Common myeloid progenitor, CD34-positive (primary cell): ENCODE data around the gene FRS3.

Source experiments
- CTCF ChIA-PET: fragments of 350-600 bp; sonication (Branson Sonifier 250); formaldehyde crosslinking; loops from one replicate; lab custom pipeline; 2021; ENCODE audit warnings: antibody characterized with exemption; lab: Charles Lee
- POLR2A ChIA-PET: fragments of 350-600 bp; sonication (Branson Sonifier 250); formaldehyde crosslinking; loops from one replicate; lab custom pipeline; 2021; ENCODE audit warnings: antibody characterized with exemption; lab: Charles Lee
- DNase-seq, 3 donors: peaks; one replicate each; pipeline versions ENCODE4 v3.0.0 to v3.0.0-alpha.2; 2013
- H3K27ac ChIP-seq, 2 experiments: 1 replicate in 1 of 2; 2 replicates in 1 of 2; pipeline ENCODE4 v1.7.0; 2013; ENCODE audit warnings: inconsistent platforms in 2 of 2, low read length in 2 of 2, mild to moderate bottlenecking in 2 of 2, low read depth in 1 of 2, moderate library complexity in 1 of 2; ENCODE audit not compliant: severe bottlenecking in 2 of 2, insufficient read depth in 1 of 2, poor library complexity in 1 of 2
- H3K27me3 ChIP-seq, 5 experiments: replicated peaks in 2 of 5; 1 replicate in 3 of 5; 2 replicates in 2 of 5; pipeline versions ENCODE4 v1.6.1 to v1.7.0; 2013; ENCODE audit warnings: low read length in 4 of 5, mild to moderate bottlenecking in 2 of 5, moderate library complexity in 2 of 5, inconsistent platforms in 1 of 5; ENCODE audit not compliant: insufficient read depth in 5 of 5, control insufficient read depth in 4 of 5
- H3K36me3 ChIP-seq, 4 experiments: 1 replicate in 2 of 4; 2 replicates in 2 of 4; pipeline versions ENCODE4 v1.6.1 to v1.7.0; 2013; ENCODE audit warnings: low read length in 3 of 4, control low read depth in 1 of 4, mild to moderate bottlenecking in 1 of 4; ENCODE audit not compliant: control insufficient read depth in 4 of 4, insufficient read depth in 4 of 4
- H3K4me1 ChIP-seq, 4 experiments: 1 replicate in 3 of 4; 2 replicates in 1 of 4; pipeline versions ENCODE4 v1.6.1 to v1.7.1; 2013; ENCODE audit warnings: low read length in 3 of 4, mild to moderate bottlenecking in 3 of 4, control low read depth in 1 of 4, inconsistent platforms in 1 of 4, moderate library complexity in 1 of 4; ENCODE audit not compliant: control insufficient read depth in 4 of 4, insufficient read depth in 4 of 4; ENCODE audit errors: control extremely low read depth in 1 of 4
- H3K4me3 ChIP-seq, 7 experiments: 1 replicate in 4 of 7; 2 replicates in 3 of 7; pipeline versions ENCODE4 v1.5.1 to v1.7.0; 2013; ENCODE audit warnings: mild to moderate bottlenecking in 7 of 7, low read length in 6 of 7, moderate library complexity in 6 of 7, inconsistent platforms in 2 of 7, low read depth in 2 of 7, control low read depth in 1 of 7; ENCODE audit not compliant: insufficient read depth in 4 of 7, control insufficient read depth in 1 of 7; ENCODE audit errors: extremely low read depth in 1 of 7
- H3K9me3 ChIP-seq, 5 experiments: 1 replicate in 4 of 5; 2 replicates in 1 of 5; pipeline versions ENCODE4 v1.6.1 to v1.7.1; 2013; ENCODE audit warnings: low read length in 4 of 5, mild to moderate bottlenecking in 2 of 5, inconsistent platforms in 1 of 5, low read depth in 1 of 5, moderate library complexity in 1 of 5; ENCODE audit not compliant: control insufficient read depth in 4 of 5, insufficient read depth in 2 of 5; ENCODE audit errors: control extremely low read depth in 1 of 5
- WGBS: methylation state at CpG from one replicate; pipeline ENCODE4 v1.1.5; 2013; ENCODE audit not compliant: insufficient coverage; 5-methylcytosine and 5-hydroxymethylcytosine counted together

Gene FRS3

DNA sequence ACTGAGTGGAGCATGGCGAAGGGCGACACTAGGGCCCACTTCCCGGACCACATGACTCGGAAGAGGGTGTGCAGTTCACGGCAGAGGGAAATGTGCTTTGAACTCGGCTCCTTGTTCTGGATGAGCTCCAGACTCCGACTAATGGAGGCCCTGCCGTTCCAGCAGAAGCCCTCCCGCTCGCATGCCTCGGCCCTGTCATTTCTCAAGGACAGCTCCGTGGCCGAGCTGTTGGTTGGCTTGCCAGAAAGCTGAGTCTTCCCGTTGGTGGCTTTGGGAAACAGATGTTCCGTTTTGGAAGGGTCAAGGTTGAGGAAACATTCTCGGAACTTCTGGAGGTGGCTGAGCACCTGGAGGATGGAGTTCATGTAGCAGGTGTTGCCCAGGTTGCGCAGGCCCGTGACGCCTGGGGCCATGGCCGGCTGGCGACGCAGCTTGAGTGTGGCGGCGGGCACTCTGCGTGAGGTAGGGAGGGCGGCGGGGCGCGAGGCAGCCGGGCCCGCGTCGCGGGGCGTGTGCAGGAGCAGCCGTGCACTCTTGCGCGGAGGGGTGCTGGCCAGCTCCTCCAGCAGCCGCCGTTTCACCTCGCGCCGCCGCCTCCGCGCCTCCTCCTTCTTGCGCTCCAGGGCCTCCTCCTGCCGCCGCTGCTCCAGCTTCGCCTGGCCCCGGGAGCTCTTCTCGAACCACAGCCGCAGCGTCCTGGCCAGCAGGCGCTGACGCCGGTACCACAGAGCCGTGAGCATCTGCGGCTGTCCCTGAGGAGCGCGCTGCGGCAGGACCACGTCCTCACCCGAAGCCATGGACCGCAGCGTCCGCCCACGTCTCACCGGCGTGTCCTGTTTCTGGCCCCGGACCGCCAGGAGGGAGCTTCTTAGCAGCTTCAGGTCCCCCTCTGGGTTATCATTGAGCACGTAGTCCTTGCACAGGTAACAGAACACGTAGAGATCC is 26.4 kb upstream of the FRS3 start:
- WGBS: 98% methylated on average over 67 of the region's 74 CpGs
- CTCF ChIA-PET: interaction anchor here (0.5 to 1.2 kb wide), 3 partner anchors 17 to 242 kb away, joined by 3 to 4 read pairs (median 3); no protein-coding TSS in a partner anchor
- Histone ChIP-seq H3K36me3 (peaks cover 4 to 14% (median 11%) of the 10 kb centered on the region in 4 experiments), H3K4me3 (no peak overlapping the region), H3K4me1 (no peaks in the 10 kb centered on the region), H3K27ac (no peak overlapping the region), H3K9me3 (no peaks in the 10 kb centered on the region), H3K27me3 (no peaks in the 10 kb centered on the region)
- DNase-seq: no peak
- POLR2A ChIA-PET: interaction anchor here (0.6 kb wide), 1 partner anchor 323 kb away, joined by 3 read pairs; no protein-coding TSS in a partner anchor

- peak in 2 of 3 donors; percentile 37 to 41 for DNase-seq
- Histone ChIP-seq H3K4me3 (no peak overlapping the region), H3K4me1 (no peaks in the 10 kb centered on the region), H3K36me3 (peaks cover 7 to 22% (median 19%) of the 10 kb centered on the region in 4 experiments), H3K9me3 (no peaks in the 10 kb centered on the region), H3K27ac (no peak overlapping the region), H3K27me3 (no peaks in the 10 kb centered on the region)
- CTCF ChIA-PET: interaction anchor here (0.7 to 3.8 kb wide), 13 partner anchors 8 to 243 kb away, joined by 3 to 22 read pairs (median 4); partner anchors contain the start of gene TOMM6
- WGBS: 83% methylated on average over 1 of the region's 2 CpGs
- POLR2A ChIA-PET: interaction anchor here (0.6 to 0.8 kb wide), 2 partner anchors 94 to 131 kb away, joined by 3 to 4 read pairs; no protein-coding TSS in a partner anchor
Measured at GRCh38 chr6:41801380-41801779, 21.7 kb upstream of the FRS3 start.

DNA sequence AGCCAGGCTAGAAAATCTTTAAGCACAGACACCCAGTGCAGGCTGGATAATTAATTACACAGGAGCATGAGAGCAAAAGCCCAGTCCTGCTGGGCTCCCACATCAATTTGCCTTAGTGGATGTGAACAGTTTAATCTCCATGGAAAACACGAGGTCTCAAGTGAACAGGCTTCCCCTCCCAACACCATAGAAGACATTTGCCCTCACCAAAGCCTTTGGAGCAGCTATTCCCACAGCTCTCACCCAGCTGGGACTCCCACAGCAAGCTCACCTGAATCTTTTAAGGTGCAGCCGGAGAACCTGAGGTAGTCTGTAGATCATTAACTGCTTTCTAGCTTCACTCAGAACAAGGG is 19.8 kb upstream of the FRS3 start:
- 100% methylated on average over 1 of the region's 2 CpGs for WGBS
- CTCF ChIA-PET: interaction anchor here (0.7 to 3.8 kb wide), 4 partner anchors 12 to 244 kb away, joined by 3 to 20 read pairs (median 8); partner anchors contain the start of gene TOMM6
- no peak overlapping the region for H3K27ac ChIP-seq

DNA sequence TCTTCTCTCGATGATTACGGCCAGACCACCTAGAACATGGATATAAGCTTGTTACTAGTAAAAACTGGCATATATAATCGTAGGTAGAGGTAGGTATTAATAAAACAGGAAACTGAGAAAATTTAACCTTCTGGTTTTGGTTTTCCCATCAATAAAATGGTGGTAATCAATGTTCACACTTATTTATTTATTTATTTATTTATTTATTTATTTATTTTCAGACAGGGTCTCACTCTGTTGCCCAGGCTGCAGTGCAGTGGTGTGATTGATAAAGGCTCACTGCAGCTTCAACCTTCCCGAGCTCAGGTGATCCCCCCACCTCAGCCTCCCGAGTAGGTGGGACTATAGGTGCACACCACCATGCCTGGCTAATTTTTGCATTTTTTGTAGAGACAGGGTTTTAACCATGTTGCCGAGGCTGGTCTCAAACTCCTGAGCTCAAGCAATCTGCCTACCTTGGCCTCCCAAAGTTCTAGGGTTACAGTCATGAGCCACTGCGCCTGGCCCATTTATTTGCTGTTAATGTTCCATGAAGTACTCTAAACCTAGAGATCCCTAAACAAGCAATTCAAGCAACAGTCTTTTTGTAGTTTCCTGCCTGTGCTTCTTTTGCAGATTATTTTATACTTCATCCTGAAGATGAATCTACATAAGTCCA is 19.3 kb upstream of the FRS3 start:
- 100% methylated on average over 5 of the region's 7 CpGs for WGBS
- CTCF ChIA-PET: interaction anchor here (0.7 to 3.8 kb wide), 4 partner anchors 12 to 415 kb away, joined by 3 to 20 read pairs (median 8); partner anchors contain the start of gene TOMM6

More for the DNA sequence above, 19.8 kb upstream of the FRS3 start:
- no peak for DNase-seq
- Histone ChIP-seq H3K4me3 (no peak overlapping the region), H3K4me1 (no peaks in the 10 kb centered on the region), H3K36me3 (peaks cover 6 to 26% (median 22%) of the 10 kb centered on the region in 4 experiments), H3K27me3 (no peaks in the 10 kb centered on the region), H3K9me3 (no peaks in the 10 kb centered on the region)
- POLR2A ChIA-PET: no interaction called here

GRCh38 chr6:41796474-41796873 is 16.8 kb upstream of the FRS3 start:
- Histone ChIP-seq H3K36me3 (peaks cover 5 to 43% (median 28%) of the 10 kb centered on the region in 4 experiments), H3K27ac (no peak overlapping the region), H3K9me3 (no peaks in the 10 kb centered on the region), H3K4me3 (no peak overlapping the region), H3K27me3 (no peaks in the 10 kb centered on the region), H3K4me1 (no peaks in the 10 kb centered on the region)
- POLR2A ChIA-PET: no interaction called here
- WGBS: 100% methylated on average over 1 of the region's 2 CpGs
- CTCF ChIA-PET: interaction anchor here (1.8 to 2.3 kb wide), 2 partner anchors 9 to 248 kb away, joined by 4 to 12 read pairs; partner anchors contain the start of gene TOMM6
- no peak for DNase-seq

More for the DNA sequence above, 19.3 kb upstream of the FRS3 start:
- no peak for DNase-seq
- H3K9me3 ChIP-seq: no peaks in the 10 kb centered on the region
- no peaks in the 10 kb centered on the region for H3K27me3 ChIP-seq
- H3K4me1 ChIP-seq: no peaks in the 10 kb centered on the region
- H3K36me3 ChIP-seq: peaks cover 6 to 28% (median 20%) of the 10 kb centered on the region in 4 experiments
- H3K27ac ChIP-seq: no peak overlapping the region
- POLR2A ChIA-PET: interaction anchor here (0.6 kb wide), 1 partner anchor 19 kb away, joined by 4 read pairs; no protein-coding TSS in a partner anchor
- H3K4me3 ChIP-seq: no peak overlapping the region

- WGBS: 100% methylated on average over 1 of the region's 4 CpGs
Measured at GRCh38 chr6:41791984-41792383, 12.3 kb upstream of the FRS3 start.

More at GRCh38 chr6:41791984-41792383, 12.3 kb upstream of the FRS3 start:
- Histone ChIP-seq H3K4me1 (peaks cover 0 to 13% (median 6%) of the 10 kb centered on the region in 4 experiments), H3K36me3 (peaks cover 14 to 61% (median 35%) of the 10 kb centered on the region in 4 experiments), H3K4me3 (no peak overlapping the region), H3K27ac (peak overlapping the region in 1 of 2 experiments; percentile 1), H3K27me3 (no peaks in the 10 kb centered on the region), H3K9me3 (no peaks in the 10 kb centered on the region)
- CTCF ChIA-PET: no interaction called here
- POLR2A ChIA-PET: interaction anchor here (0.5 kb wide), 1 partner anchor 64 kb away, joined by 4 read pairs; no protein-coding TSS in a partner anchor
- DNase-seq: no peak
